ENCODE data around the gene NDUFA13. TPM values are rescaled to one million over a fixed set of nuclear protein-coding genes. Genes with fewer than 3 reads are reported as not detected.

NDUFA13 gene
- total RNA-seq, 1 experiment from 2014 or later = 339 TPM

DNA sequence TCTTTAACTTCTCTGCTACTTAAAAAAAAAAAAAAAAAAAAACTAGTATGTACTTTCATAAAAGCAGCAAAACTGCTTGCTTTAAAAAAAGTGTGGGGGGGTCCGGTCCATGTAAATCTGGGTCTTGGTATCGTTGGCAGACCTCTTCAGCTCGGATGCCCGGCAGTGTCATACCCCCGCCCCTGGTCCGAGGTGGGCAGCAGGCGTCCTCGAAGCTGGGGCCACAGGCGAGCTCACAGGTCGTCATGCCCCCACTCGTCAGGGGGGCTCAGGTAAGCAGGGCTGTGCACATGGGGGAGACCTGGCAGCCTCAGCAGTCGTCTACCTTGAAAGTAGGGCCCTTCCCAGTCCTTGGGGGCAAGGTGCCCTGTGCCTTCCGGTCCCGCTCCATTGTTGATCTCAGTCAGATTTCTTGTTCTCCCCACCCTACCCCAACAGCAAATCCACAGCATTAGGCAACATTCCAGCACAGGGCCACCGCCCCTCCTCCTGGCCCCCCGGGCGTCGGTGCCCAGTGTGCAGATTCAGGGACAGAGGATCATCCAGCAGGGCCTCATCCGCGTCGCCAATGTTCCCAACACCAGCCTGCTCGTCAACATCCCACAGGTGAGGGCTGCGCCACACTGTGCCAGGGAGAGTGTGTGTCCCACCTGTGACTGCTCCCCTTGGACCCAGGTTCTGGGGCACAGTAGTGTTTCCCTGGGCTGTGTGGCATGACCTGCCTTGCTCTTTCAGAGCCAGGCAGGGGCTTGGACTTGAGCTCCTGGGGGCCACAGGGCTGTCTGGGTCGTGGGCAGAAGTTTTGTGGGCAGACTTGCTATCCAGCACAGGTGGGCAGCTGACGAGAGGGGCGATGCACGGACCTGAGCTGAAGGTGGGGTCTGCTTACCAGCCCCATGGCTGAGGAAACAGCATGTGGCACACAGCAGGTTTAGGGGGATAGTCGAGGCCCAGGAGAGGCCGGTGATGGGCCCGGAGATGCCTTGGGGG, 20.1 kb upstream of the NDUFA13 start:
- Histone ChIP-seq H3K4me1 (ENCODE audit: control insufficient read depth in 1 of 2, insufficient read depth in 2 of 2, low read length in 2 of 2) (no peaks in the 10 kb centered on the region), H3K27me3 (ENCODE audit: insufficient read depth, low read length) (no peaks in the 10 kb centered on the region), H3K79me2 (ENCODE audit: insufficient read depth, low read length) (peaks cover 58% of the 10 kb centered on the region), H3K9ac (ENCODE audit: low read length) (no peak overlapping the region), H3K4me3 (replicated peaks in 1 of 2; ENCODE audit: low read depth in 1 of 2, low read length in 2 of 2) (no peak overlapping the region), H3K27ac (ENCODE audit: low read depth, low read length) (no peak overlapping the region), H3K36me3 (ENCODE audit: control insufficient read depth in 1 of 2, insufficient read depth in 2 of 2, low read length in 2 of 2) (peaks cover 23 to 44% of the 10 kb centered on the region in 2 experiments; a peak in 3 of 4 replicates), H4K20me1 (ENCODE audit: insufficient read depth) (no peaks in the 10 kb centered on the region), H3K9me3 (ENCODE audit: control insufficient read depth in 1 of 2, insufficient read depth in 1 of 2, low read depth in 1 of 2, low read length in 2 of 2) (no peaks in the 10 kb centered on the region), H3K4me2 (ENCODE audit: low read length) (no peak overlapping the region), H3K9me2 (ENCODE audit: insufficient read depth) (no peaks in the 10 kb centered on the region), H2AFZ (ENCODE audit: low read depth, low read length, poor library complexity, severe bottlenecking) (no peak overlapping the region)
- ATAC-seq = no peak
- ChIA-PET RAD21 (ENCODE audit: low non-redundant PET in 1 of 2, low total read pairs in 2 of 2, uncharacterized antibody in 2 of 2, unreplicated experiment in 2 of 2) (no interaction called here), CTCF (no interaction called here), POLR2A (no interaction called here)
- no TSS peak for BruUV-seq (replicated peaks)
- TF ChIP-seq POLR2AphosphoS5 (IDR thresholded peaks at IDR 0.05; ENCODE audit: low read depth, low read length) (no peak), YY1 (IDR thresholded peaks at IDR 0.05; ENCODE audit: extremely low read depth, insufficient replicate concordance, low read depth, low read length) (no peak), ZFX (IDR thresholded peaks at IDR 0.05) (no peak), RAD21 (IDR thresholded peaks at IDR 0.05; ENCODE audit: low read depth) (no peak), SRF (IDR thresholded peaks at IDR 0.05; ENCODE audit: low read depth) (no peak), SIN3A (IDR thresholded peaks at IDR 0.05; ENCODE audit: low read depth) (no peak), TCF7L2 (IDR thresholded peaks at IDR 0.05; ENCODE audit: borderline replicate concordance, extremely low read depth, insufficient read depth, insufficient read length) (no peak), CEBPB (IDR thresholded peaks at IDR 0.05; ENCODE audit: low read depth) (no peak), EZH2phosphoT487 (IDR thresholded peaks at IDR 0.05; ENCODE audit: borderline replicate concordance) (no peak), ZNF274 (IDR thresholded peaks at IDR 0.05; ENCODE audit: low read depth, low read length) (no peak), FOSL1 (IDR thresholded peaks at IDR 0.05; ENCODE audit: low read depth) (no peak), JUND (IDR thresholded peaks at IDR 0.05) (no peak), ELF1 (IDR thresholded peaks at IDR 0.05; ENCODE audit: borderline replicate concordance, low read depth) (no peak), POLR2A (IDR thresholded peaks at IDR 0.05; ENCODE audit: borderline replicate concordance, extremely low read depth, insufficient read depth, insufficient read length) (no peak), EGR1 (IDR thresholded peaks at IDR 0.05; ENCODE audit: low read depth) (no peak), EZH2 (IDR thresholded peaks at IDR 0.05) (no peak)
- TF ChIP-seq, protein P1, sequence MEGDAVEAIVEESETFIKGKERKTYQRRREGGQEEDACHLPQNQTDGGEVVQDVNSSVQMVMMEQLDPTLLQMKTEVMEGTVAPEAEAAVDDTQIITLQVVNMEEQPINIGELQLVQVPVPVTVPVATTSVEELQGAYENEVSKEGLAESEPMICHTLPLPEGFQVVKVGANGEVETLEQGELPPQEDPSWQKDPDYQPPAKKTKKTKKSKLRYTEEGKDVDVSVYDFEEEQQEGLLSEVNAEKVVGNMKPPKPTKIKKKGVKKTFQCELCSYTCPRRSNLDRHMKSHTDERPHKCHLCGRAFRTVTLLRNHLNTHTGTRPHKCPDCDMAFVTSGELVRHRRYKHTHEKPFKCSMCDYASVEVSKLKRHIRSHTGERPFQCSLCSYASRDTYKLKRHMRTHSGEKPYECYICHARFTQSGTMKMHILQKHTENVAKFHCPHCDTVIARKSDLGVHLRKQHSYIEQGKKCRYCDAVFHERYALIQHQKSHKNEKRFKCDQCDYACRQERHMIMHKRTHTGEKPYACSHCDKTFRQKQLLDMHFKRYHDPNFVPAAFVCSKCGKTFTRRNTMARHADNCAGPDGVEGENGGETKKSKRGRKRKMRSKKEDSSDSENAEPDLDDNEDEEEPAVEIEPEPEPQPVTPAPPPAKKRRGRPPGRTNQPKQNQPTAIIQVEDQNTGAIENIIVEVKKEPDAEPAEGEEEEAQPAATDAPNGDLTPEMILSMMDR (IDR thresholded peaks at IDR 0.05 in 2 of 3, conservative IDR thresholded peaks at IDR 0.05 in 1 of 3; ENCODE audit: borderline replicate concordance in 1 of 3, insufficient read depth in 1 of 3, low read depth in 2 of 3, low read length in 2 of 3) = no peak
- TF ChIP-seq, protein P2, sequence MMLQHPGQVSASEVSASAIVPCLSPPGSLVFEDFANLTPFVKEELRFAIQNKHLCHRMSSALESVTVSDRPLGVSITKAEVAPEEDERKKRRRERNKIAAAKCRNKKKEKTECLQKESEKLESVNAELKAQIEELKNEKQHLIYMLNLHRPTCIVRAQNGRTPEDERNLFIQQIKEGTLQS (IDR thresholded peaks at IDR 0.05) = no peak
- TF ChIP-seq, protein P3, sequence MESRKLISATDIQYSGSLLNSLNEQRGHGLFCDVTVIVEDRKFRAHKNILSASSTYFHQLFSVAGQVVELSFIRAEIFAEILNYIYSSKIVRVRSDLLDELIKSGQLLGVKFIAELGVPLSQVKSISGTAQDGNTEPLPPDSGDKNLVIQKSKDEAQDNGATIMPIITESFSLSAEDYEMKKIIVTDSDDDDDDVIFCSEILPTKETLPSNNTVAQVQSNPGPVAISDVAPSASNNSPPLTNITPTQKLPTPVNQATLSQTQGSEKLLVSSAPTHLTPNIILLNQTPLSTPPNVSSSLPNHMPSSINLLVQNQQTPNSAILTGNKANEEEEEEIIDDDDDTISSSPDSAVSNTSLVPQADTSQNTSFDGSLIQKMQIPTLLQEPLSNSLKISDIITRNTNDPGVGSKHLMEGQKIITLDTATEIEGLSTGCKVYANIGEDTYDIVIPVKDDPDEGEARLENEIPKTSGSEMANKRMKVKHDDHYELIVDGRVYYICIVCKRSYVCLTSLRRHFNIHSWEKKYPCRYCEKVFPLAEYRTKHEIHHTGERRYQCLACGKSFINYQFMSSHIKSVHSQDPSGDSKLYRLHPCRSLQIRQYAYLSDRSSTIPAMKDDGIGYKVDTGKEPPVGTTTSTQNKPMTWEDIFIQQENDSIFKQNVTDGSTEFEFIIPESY (IDR thresholded peaks at IDR 0.05; ENCODE audit: extremely low read depth, insufficient replicate concordance, low read length) = no peak
- intact Hi-C loops (cut with micrococcal nuclease) = no loop called here
- DNase-seq (ENCODE audit: low read depth, low spot score) = no peak

All from HCT116 (cell line).